Activated CD4-positive, alpha-beta T cell treated with anti-CD3 and anti-CD28 coated beads, Interleukin-2, Interleukin-4, amounts not matched to agents 100 ng/mL and 50 ng/mL, durations not matched to agents 16 hours and 8 hours (primary cell): ENCODE results near the gene MLLT11.

Experiments used
- DNase-seq: peaks from one replicate; pipeline ENCODE4 v3.0.0-alpha.2; 2020; ENCODE audit warnings: low spot score

The MLLT11 gene

DNA sequence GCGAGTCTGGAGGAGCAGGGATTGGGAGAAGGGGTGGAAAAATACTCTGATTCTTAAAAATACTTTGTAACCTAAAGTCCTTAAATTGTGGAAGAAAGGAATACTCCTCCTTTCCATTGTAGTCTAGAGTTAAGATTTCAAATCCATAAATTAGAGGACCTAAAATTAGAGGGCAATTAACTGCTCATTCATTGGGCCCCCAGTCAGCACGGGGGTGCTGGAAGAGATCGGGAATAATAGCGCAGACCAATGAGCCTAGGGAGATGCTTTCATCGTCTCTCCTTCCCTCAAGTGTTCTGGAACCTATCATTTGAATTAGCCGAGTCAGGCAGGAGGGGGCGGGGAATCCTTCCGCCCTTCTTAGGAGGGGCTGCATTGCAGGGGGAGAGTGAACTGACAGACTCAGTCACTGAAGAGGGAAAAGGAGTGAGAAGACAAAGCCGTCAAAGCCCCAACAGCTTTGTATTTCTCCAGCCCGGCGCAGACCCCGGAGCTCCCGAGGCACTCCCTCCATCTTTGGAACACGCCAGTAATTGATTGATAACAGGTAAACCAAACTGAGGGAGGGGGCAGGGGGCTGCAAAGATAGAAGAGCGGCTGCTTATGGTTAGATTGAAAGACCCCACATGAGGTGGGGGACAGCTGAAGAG lies at the start of gene MLLT11:
TSS of gene MLLT11 (plus strand) at position 391 of the 650 bp plus-strand sequence. CDS start 6,828 bp downstream, outside the sequence.
- DNase-seq: no peak

GRCh38 chr1:151011154-151011850 lies 48.9 kb upstream of the MLLT11 start:
- DNase-seq: no peak

DNA sequence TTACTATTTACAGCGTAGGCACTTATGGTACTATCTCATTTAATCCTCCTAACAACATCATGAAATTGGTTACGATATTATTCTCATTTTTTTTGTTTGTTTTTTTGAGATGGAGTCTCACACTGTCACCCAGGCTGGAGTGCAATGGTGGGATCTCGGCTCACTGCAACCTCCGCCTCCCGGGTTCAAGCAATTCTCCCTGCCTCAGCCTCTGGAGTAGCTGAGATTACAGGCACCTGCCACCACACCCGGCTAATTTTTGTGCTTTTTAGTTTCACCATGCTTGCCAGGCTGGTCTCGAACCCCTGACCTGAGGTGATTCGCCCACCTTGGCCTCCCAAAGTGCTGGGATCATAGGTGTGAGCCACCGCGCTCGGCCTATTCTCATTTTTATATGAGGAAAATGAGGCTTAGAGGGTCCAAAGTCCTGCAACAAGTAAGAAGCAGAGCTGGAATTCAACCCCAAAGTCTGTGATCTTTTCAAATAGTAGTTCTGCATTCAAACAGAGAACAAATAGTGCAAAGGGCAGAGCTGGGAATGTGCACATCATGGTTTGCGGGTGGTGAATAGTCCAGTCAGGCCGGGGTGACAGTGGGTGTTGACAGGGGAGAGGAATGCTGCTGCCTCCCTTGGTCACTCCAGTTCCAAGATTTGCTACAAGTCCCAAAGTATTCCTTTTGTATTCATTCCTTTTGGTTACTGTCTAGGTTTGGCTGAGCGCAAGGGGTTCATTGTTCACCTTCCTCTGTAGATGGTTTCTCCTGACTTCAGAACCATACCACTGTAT lies 47.3 kb upstream of the MLLT11 start:
- DNase-seq: no peak

DNA sequence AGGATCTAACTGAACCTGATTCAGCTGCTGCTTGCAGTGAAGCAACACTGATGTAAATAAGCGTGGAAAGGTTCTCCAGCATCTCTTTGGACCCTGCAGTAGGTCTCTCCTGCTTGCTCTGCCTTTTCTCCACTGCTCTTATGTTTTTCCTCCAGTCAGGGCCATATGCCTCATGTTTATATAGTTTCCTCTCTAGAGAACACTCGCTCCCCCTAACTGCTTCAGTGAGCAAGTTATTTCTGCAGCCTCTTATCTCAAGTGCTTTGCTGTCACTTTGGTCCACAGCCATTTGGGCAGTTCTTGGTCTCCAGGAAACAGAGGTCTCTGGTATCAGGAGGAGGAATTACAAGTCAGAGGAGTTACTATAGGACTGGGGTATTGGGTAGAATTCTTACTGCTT lies 46.7 kb upstream of the MLLT11 start:
- DNase-seq: no peak

DNA sequence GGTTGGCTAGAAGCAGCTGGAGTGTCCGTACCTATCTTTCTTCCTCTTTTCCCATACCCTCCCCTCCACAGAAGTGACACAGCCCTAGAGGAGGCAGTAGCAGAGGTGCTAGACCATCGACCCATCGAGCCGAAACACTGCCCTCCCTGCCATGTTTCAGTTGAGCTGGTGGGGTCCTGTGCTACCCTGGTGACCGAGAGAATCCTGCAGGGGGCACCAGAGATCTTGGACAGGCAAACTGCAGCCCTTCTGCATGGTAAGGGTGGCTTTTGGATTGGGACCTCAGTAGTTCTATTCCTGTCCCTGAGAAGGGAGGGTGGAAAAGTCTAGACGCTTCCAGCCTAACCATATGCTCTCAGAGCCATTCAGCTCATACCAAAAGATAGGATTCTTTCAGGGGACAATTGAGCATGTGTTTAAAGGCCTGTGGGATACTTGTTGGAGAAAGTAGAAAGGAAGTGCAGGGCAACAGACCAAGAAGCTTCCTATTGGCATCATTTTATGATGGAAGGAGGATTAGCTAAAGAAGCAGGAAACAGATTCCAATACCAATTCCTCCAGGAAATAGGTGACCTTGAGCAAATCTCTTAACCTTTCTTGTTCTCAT lies 35.6 kb upstream of the MLLT11 start:
- DNase-seq: peak; percentile 77

DNA sequence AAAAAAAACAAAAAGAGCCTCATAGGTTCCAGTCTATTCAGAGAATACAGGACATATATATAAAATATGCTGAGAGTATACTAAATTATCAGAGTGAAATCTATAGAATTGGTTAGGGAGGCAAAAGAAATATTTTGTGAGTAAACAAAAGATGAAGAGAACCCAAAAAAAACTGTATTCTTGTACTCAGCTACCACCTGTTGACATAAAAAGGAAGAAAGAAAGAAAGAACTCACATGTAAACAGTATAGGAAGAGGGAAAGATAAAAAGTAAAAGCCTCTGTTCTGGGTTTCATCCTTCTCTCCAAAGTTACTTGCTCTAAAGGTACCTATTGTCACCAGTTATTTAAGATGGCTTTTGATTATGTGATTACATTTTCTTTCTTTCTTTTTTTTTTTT lies 33.7 kb upstream of the MLLT11 start:
- no peak for DNase-seq

DNA sequence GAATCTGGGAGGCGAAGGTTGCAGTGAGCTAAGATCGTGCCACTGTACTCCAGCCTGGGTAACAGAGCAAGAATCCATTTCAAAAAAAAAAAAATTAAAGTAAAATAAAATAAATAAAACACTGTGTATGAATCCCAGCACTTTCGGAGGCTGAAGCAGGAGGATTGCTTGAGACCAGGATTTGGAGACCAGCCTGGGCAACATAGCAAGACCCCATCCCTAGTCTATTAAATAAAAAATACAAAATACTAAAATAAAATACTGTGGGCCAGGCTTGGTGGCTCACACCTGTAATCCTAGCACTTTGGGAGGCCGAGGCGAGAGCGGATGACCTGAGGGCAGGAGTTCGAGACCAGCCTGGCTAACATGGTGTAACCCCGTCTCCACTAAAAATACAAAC lies 28.0 kb upstream of the MLLT11 start:
- DNase-seq: no peak

GRCh38 chr1:151035167-151035566 lies 25.0 kb upstream of the MLLT11 start:
- DNase-seq: no peak

DNA sequence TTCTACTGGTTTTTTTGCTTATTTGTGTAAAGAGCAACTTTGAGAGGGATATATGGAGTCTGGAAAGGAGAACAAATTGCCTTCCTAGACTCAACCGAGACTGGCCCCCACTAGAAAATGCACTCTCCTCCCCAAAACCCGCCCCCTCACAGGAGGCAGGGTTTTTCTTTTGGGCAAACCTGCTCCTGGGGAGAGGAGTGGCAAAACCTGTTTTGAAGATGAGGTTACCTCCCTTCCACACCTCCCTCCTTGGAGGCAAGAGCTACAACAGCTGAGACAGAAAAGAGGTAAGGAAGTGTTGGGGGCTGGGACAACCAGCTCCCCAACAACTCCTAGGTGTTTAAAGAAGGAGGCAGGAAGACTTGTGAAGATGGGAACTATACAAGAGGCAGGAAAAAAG lies 23.8 kb upstream of the MLLT11 start, which contains the start of gene BNIPL:
TSS of gene BNIPL (plus strand) at position 231 of the 400 bp plus-strand sequence. CDS start at position 371, 140 bp downstream.
- no peak for DNase-seq

DNA sequence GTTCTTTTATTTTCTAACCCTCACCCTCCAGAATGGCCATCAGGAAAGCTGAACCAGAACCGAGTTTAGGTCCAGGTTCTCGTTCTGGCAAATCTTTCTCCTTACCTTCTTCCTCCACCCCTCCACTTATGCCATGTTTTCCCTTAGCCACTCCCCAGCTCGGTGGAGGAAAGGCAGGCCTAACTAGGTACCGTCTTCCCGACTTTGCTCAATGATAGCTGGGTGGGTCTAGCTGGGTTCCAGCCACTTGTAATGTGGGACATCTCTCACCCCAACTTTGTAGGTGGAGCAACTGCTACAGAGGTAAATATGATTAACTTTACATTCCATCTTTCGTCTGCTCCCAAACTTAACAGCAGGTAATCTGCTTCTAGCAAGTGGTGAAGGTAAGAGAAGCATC lies 23.2 kb upstream of the MLLT11 start:
- no peak for DNase-seq

- no peak for DNase-seq
These were observed 20.7 kb upstream of the MLLT11 start for GRCh38 chr1:151039521-151039920.

DNA sequence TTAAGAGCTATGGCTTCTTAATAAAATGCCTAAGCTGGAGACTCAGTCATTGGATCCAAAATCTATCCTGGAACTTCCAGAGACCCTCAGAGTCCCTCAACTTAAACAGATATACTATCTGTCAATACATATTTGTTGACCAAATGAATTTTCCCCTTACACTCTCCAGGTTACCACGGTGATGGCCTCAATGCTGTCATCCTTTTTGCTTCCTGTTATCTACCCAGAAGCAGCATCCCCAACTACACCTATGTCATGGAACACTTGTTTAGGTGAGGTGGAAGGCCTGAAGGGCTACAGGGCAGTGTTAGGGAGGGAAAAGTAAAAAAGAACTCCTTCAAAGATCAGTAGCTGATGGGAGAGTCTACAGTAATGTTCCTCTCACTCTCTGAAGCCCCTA lies 17.0 kb upstream of the MLLT11 start:
- DNase-seq: no peak

GRCh38 chr1:151047591-151047924 lies 12.6 kb upstream of the MLLT11 start, which contains the start of gene C1orf56:
Gene C1orf56, plus strand, starts transcription at chr1:151047751. Its CDS starts 97 bp downstream, at chr1:151047848.
- peak; percentile 28 for DNase-seq

DNA sequence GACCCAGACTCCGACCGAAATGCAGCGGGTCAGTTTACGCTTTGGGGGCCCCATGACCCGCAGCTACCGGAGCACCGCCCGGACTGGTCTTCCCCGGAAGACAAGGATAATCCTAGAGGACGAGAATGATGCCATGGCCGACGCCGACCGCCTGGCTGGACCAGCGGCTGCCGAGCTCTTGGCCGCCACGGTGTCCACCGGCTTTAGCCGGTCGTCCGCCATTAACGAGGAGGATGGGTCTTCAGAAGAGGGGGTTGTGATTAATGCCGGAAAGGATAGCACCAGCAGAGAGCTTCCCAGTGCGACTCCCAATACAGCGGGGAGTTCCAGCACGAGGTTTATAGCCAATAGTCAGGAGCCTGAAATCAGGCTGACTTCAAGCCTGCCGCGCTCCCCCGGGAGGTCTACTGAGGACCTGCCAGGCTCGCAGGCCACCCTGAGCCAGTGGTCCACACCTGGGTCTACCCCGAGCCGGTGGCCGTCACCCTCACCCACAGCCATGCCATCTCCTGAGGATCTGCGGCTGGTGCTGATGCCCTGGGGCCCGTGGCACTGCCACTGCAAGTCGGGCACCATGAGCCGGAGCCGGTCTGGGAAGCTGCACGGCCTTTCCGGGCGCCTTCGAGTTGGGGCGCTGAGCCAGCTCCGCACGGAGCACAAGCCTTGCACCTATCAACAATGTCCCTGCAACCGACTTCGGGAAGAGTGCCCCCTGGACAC lies 12.1 kb upstream of the MLLT11 start:
- DNase-seq: peak; percentile 60

- DNase-seq: no peak
These were observed 11.6 kb upstream of the MLLT11 start for GRCh38 chr1:151048645-151049032.

DNA sequence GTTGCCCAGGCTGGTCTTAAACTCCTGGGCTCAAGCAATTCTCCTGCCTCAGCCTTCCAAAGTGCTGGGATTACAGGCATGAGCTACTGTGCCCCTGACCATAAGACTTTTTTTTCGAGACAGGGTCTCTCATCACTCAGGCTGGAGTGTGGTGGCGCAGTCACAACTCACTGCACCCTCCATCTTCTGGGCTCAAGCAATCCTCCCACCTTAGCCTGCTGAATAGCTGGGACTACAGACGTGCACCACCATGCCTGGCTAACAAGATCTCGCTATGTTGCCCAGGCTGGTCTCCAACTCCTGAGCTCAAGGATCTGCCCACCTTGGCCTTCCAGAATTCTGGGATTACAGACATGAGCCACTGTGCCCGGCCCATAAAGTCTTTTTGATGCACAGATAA lies 10.7 kb upstream of the MLLT11 start:
- no peak for DNase-seq

DNA sequence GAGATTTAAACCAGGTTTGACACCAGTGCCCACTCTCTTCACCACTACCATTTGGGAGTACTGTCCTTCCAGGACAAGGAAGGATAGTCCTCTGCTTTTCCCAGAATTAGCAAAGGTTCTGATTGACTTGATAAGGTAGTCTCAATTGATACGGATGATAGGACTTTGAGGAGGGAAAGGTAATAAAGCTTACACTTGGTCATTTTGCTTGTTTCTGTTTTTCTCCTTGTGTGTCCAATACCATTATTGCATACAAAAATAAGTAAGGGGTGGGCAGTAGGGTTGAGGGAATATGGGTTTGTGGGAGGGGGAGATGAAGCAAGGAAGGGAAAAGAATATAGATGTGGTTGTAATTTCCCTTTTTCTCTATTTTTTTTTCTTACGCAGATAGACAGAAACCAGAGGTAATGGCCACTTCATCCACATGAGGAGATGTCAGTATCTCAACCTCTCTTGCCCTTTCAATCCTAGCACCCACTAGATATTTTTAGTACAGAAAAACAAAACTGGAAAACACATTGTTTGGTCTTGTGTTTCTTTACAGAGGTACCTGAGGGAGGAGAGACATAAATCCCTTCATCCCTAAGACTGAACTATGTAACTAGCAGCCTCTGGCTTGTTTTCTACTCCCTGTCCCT lies 10.0 kb upstream of the MLLT11 start:
- no peak for DNase-seq

GRCh38 chr1:151051356-151052009 lies 8.7 kb upstream of the MLLT11 start:
- no peak for DNase-seq

GRCh38 chr1:151054971-151055547 lies 5.1 kb upstream of the MLLT11 start:
- no peak for DNase-seq

DNA sequence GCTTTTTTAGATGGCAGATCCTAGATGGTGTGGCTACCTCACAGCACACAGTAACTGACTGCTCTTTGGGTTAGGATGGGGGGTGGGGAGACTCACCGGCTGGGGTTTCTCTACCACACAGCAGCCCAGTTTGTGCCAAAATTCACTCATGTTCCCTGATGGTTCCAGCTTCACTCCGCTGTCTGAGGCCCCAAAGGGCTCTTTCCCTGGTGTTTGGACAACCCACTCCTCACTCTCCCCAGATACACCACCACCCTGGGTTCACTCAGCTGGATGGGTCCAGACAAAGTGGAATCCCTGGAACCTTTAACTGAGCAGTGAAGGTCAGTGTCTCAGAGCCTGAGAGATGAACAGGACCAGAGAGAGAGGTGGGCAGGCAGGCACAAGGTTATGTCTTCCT lies 4.6 kb upstream of the MLLT11 start:
- DNase-seq: no peak
